HCT116 (cell line): Measurements from ENCODE around the gene HDAC8. TPM values are rescaled to one million over a fixed set of nuclear protein-coding genes. Genes with fewer than 3 reads are reported as not detected.

Source experiments
- ATAC-seq: fragments of 200-7000 bp; cut with Tn5 transposase; 2 replicates; pipeline ENCODE4 v1.9.1; 2020; ENCODE audit warnings: mild to moderate bottlenecking, moderate library complexity
- BruUV-seq: library from RNA; stranded (reverse); fragments of 400-500 nt; replicated peaks from 2 replicates; lab custom pipeline; 2021; lab: Mats Ljungman, UMichigan
- CTCF ChIA-PET: fragments of 300-600 bp; sonication (Branson Sonifier 250); formaldehyde crosslinking; loops from one replicate; lab custom pipeline; 2021; ENCODE audit warnings: antibody characterized with exemption; lab: Charles Lee
- POLR2A ChIA-PET: fragments of 300-600, 350-600 bp; sonication (Branson Sonifier 250); formaldehyde crosslinking; loops from one replicate; lab custom pipeline; 2021; ENCODE audit warnings: antibody characterized with exemption; lab: Charles Lee
- RAD21 ChIA-PET, 2 experiments: fragments of 300-600 bp; sonication (Branson Sonifier 250); formaldehyde crosslinking; loops; one replicate each; lab custom pipeline; 2023; ENCODE audit warnings: low total read pairs in 2 of 2; ENCODE audit not compliant: uncharacterized antibody in 2 of 2, unreplicated experiment in 2 of 2, low non-redundant PET in 1 of 2; lab: Charles Lee
- DNase-seq: peaks from one replicate; pipeline ENCODE4 v3.0.0-alpha.2; 2010; ENCODE audit warnings: low read depth, low spot score
- H2AFZ ChIP-seq: fragments of 200-600 bp; shearing (Covaris generic), sonication (generic); 2 replicates; pipeline ENCODE4 v1.6.1; 2017; ENCODE audit warnings: low read depth, mixed run types, mixed read lengths, antibody characterized with exemption, low read length; ENCODE audit not compliant: poor library complexity, severe bottlenecking
- H3K27ac ChIP-seq: 2 replicates; pipeline ENCODE4 v1.5.1; 2012; ENCODE audit warnings: low read depth, low read length
- H3K27me3 ChIP-seq: fragments of 200-600 bp; sonication (generic); 2 replicates; pipeline ENCODE4 v1.6.1; 2016; ENCODE audit warnings: mixed run types, low read length, mixed read lengths; ENCODE audit not compliant: insufficient read depth
- H3K36me3 ChIP-seq, 2 experiments: fragments of 200-500 bp in 1 of 2; fragments of 200-600 bp in 1 of 2; sonication (Bioruptor generic) in 1 of 2; sonication (generic) in 1 of 2; 2 replicates each; pipeline versions ENCODE4 v1.5.1 to v1.6.1; 2014 to 2016; ENCODE audit warnings: low read length in 2 of 2, inconsistent platforms in 1 of 2, mixed read lengths in 1 of 2, mixed run types in 1 of 2; ENCODE audit not compliant: insufficient read depth in 2 of 2, control insufficient read depth in 1 of 2
- H3K4me1 ChIP-seq, 2 experiments: fragments of 200-600 bp in 1 of 2; sonication (generic) in 1 of 2; 2 replicates each; pipeline versions ENCODE4 v1.5.1 to v1.6.1; 2012 to 2017; ENCODE audit warnings: low read length in 2 of 2, inconsistent platforms in 1 of 2, mild to moderate bottlenecking in 1 of 2, mixed read lengths in 1 of 2, mixed run types in 1 of 2, moderate library complexity in 1 of 2; ENCODE audit not compliant: insufficient read depth in 2 of 2, control insufficient read depth in 1 of 2
- H3K4me2 ChIP-seq: fragments of 200-600 bp; sonication (generic); 2 replicates; pipeline ENCODE4 v1.6.1; 2017; ENCODE audit warnings: mixed run types, low read length, mixed read lengths
- H3K4me3 ChIP-seq, 2 experiments: fragments of 200-600 bp in 1 of 2; sonication (generic) in 1 of 2; replicated peaks in 1 of 2; 2 replicates each; pipeline ENCODE4 v1.5.1; 2011 to 2016; ENCODE audit warnings: low read length in 2 of 2, control low read depth in 1 of 2, low read depth in 1 of 2, mild to moderate bottlenecking in 1 of 2, mixed read lengths in 1 of 2, mixed run types in 1 of 2
- H3K79me2 ChIP-seq: fragments of 200-600 bp; sonication (generic); 2 replicates; pipeline ENCODE4 v1.6.1; 2017; ENCODE audit warnings: mild to moderate bottlenecking, mixed run types, low read length, moderate library complexity, mixed read lengths; ENCODE audit not compliant: insufficient read depth
- H3K9ac ChIP-seq: fragments of 200-600 bp; sonication (generic); 2 replicates; pipeline ENCODE4 v1.6.1; 2016; ENCODE audit warnings: low read length, mixed read lengths
- H3K9me2 ChIP-seq: fragments of 200-600 bp; sonication (generic), shearing (Covaris generic); 2 replicates; pipeline ENCODE4 v1.6.1; 2017; ENCODE audit warnings: mixed run types, mild to moderate bottlenecking, moderate library complexity; ENCODE audit not compliant: insufficient read depth
- H3K9me3 ChIP-seq, 2 experiments: fragments of 200-500 bp in 1 of 2; fragments of 200-600 bp in 1 of 2; sonication (Bioruptor generic) in 1 of 2; sonication (generic) in 1 of 2; 2 replicates each; pipeline ENCODE4 v1.6.1; 2014 to 2017; ENCODE audit warnings: low read length in 2 of 2, mixed read lengths in 2 of 2, inconsistent platforms in 1 of 2, low read depth in 1 of 2, mild to moderate bottlenecking in 1 of 2, mixed run types in 1 of 2, moderate library complexity in 1 of 2; ENCODE audit not compliant: control insufficient read depth in 1 of 2, insufficient read depth in 1 of 2
- H4K20me1 ChIP-seq: fragments of 200-600 bp; sonication (generic), shearing (Covaris generic); 2 replicates; pipeline ENCODE4 v1.6.1; 2017; ENCODE audit warnings: mixed run types, mild to moderate bottlenecking, moderate library complexity; ENCODE audit not compliant: insufficient read depth
- EZH2phosphoT487 ChIP-seq: fragments of 200-600 bp; IDR thresholded peaks from 2 replicates; pipeline ENCODE4 v1.6.1; 2018; ENCODE audit warnings: antibody characterized with exemption, borderline replicate concordance
- RAD21 ChIP-seq: IDR thresholded peaks from 2 replicates; pipeline ENCODE4 v1.6.1; 2012; ENCODE audit warnings: low read depth, mild to moderate bottlenecking
- intact Hi-C: fragments of 100-400 bp; cut with micrococcal nuclease; formaldehyde crosslinking; loops from 2 replicates; pipeline ENCODE4 v1.10.0; 2022
- total RNA-seq: library from RNA; stranded (reverse); gene quantifications from one replicate; pipeline ENCODE4 v1.2.1, GENCODE V29; 2021; ENCODE audit not compliant: unreplicated experiment
- TF ChIP-seq, protein P1 (sequence below): IDR thresholded peaks from 2 replicates; pipeline ENCODE4 v1.6.1; 2012
- TF ChIP-seq, protein P2 (sequence below), 3 experiments: fragments of 200-600 bp in 1 of 3; sonication (generic) in 1 of 3; IDR thresholded peaks in 2 of 3; conservative IDR thresholded peaks in 1 of 3; 2 replicates each; pipeline ENCODE4 v1.5.1; 2012 to 2017; ENCODE audit warnings: low read depth in 2 of 3, low read length in 2 of 3, antibody characterized with exemption in 1 of 3, borderline replicate concordance in 1 of 3, control low read depth in 1 of 3, mild to moderate bottlenecking in 1 of 3, mixed read lengths in 1 of 3, mixed run types in 1 of 3, moderate library complexity in 1 of 3; ENCODE audit not compliant: insufficient read depth in 1 of 3

The HDAC8 gene
- total RNA-seq, 1 experiment from 2014 or later, result 24.1 TPM

DNA sequence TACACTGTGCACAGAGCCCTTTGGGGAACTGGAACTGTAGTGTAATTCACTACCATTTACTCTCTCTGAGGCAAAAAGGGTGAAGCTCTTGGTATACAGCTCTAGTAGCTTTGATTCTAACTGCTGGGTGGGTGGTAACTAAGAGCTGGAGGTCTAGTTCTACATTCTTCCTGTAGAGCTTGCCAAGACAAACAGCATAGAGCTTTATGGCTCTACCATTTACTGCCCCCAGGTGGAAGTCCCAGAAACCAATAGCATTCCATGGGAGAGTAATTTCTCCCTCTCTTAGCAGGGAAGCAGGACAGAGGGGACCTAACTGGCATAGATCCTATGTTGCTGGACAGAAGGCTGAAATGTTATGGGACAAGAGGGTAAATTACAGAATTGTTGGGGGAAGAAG lies 26.7 kb downstream of the HDAC8 start:
- intact Hi-C loops, result loop anchor here (10.0 kb wide), 1 partner anchor 241 kb away; the partner anchor contains the start of gene CITED1

More for the DNA sequence above, 26.7 kb downstream of the HDAC8 start:
- no peak overlapping the region for H3K4me2 ChIP-seq
- DNase-seq (no peak), ATAC-seq (peak; percentile 53; the same call in 1 of the 2 replicates)
- ChIA-PET CTCF (interaction anchor here (0.7 to 0.9 kb wide), 3 partner anchors 10 to 300 kb away, joined by 3 read pairs; no protein-coding TSS in a partner anchor), RAD21 (no interaction called here)
- H3K27me3 ChIP-seq, result no peaks in the 10 kb centered on the region
- H3K36me3 ChIP-seq, result no peaks in the 10 kb centered on the region
- no peak overlapping the region for H3K4me3 ChIP-seq
- H3K9me3 ChIP-seq, result no peaks in the 10 kb centered on the region
- TF ChIP-seq, protein P1, sequence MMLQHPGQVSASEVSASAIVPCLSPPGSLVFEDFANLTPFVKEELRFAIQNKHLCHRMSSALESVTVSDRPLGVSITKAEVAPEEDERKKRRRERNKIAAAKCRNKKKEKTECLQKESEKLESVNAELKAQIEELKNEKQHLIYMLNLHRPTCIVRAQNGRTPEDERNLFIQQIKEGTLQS, result no peak
- no peak for TF ChIP-seq EZH2phosphoT487
- TF ChIP-seq, protein P2, sequence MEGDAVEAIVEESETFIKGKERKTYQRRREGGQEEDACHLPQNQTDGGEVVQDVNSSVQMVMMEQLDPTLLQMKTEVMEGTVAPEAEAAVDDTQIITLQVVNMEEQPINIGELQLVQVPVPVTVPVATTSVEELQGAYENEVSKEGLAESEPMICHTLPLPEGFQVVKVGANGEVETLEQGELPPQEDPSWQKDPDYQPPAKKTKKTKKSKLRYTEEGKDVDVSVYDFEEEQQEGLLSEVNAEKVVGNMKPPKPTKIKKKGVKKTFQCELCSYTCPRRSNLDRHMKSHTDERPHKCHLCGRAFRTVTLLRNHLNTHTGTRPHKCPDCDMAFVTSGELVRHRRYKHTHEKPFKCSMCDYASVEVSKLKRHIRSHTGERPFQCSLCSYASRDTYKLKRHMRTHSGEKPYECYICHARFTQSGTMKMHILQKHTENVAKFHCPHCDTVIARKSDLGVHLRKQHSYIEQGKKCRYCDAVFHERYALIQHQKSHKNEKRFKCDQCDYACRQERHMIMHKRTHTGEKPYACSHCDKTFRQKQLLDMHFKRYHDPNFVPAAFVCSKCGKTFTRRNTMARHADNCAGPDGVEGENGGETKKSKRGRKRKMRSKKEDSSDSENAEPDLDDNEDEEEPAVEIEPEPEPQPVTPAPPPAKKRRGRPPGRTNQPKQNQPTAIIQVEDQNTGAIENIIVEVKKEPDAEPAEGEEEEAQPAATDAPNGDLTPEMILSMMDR (IDR thresholded peaks at IDR 0.05 in 2 of 3, conservative IDR thresholded peaks at IDR 0.05 in 1 of 3; ENCODE audit: borderline replicate concordance in 1 of 3, insufficient read depth in 1 of 3, low read depth in 2 of 3, low read length in 2 of 3), result 0 out of 6 replicates have a peak, but pooled peaks of 2 of the 3 experiments have one; percentile 7 to 10
- TF ChIP-seq RAD21, result peak; percentile 38
- TF ChIP-seq, all 23 proteins: peak for 2
- no peak overlapping the region for H2AFZ ChIP-seq
- BruUV-seq, result no TSS peak
- H3K4me1 ChIP-seq, result no peaks in the 10 kb centered on the region
- H4K20me1 ChIP-seq, result no peaks in the 10 kb centered on the region
- no peak overlapping the region for H3K27ac ChIP-seq
- H3K79me2 ChIP-seq, result no peaks in the 10 kb centered on the region
- POLR2A ChIA-PET, result no interaction called here
- no peaks in the 10 kb centered on the region for H3K9me2 ChIP-seq
- no peak overlapping the region for H3K9ac ChIP-seq
